Measurements from ENCODE around the gene MAGI1.
A peak's percentile ranks its signal among the peaks of the same experiment; 100 is the strongest.

Gene MAGI1

DNA sequence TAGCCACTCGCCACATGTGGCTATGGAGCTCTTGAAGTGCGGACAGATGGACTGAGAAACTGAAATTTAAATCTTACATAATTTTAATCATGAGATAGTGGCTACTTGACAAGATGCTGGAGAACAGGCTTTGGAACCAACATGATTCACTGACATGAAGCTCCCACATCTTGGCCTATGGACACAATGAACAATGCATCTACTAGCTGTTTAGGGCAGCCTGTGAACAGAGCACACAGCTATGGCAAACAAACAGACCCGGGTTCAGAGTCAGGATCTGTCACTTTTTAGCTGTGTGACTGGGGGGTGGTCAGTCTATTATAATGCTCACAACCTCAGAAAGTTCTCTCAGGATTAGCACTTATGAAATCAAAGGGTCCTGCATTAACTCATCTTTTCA, 616.6 kb downstream of the MAGI1 start:
- no peak for FAIRE-seq

DNA sequence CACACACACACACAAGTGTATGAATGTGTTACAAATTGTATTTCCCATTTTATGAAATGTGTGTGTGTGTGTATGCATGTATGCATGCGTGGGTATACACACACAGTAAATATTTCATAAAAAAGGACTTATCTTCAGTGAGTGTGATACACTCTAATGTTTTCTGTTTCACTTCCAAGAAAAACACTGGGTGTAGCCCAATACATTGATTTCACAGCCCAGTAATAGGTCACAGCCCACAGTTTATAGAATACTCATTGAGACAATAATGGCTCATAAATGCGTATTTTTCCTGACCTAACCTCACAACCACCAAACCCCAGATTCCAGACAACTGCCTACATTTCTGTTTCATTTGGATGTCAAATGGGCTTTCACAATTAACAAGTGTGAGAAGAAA, 619.5 kb downstream of the MAGI1 start:
- FAIRE-seq (no peak), DNase-seq (ENCODE audit: insufficient read length, low spot score) (no peak)
- TF ChIP-seq, protein P1, sequence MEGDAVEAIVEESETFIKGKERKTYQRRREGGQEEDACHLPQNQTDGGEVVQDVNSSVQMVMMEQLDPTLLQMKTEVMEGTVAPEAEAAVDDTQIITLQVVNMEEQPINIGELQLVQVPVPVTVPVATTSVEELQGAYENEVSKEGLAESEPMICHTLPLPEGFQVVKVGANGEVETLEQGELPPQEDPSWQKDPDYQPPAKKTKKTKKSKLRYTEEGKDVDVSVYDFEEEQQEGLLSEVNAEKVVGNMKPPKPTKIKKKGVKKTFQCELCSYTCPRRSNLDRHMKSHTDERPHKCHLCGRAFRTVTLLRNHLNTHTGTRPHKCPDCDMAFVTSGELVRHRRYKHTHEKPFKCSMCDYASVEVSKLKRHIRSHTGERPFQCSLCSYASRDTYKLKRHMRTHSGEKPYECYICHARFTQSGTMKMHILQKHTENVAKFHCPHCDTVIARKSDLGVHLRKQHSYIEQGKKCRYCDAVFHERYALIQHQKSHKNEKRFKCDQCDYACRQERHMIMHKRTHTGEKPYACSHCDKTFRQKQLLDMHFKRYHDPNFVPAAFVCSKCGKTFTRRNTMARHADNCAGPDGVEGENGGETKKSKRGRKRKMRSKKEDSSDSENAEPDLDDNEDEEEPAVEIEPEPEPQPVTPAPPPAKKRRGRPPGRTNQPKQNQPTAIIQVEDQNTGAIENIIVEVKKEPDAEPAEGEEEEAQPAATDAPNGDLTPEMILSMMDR (IDR thresholded peaks at IDR 0.05; ENCODE audit: insufficient read depth, missing control alignments): no peak

More for the DNA sequence above, 616.6 kb downstream of the MAGI1 start:
- no peak for DNase-seq (ENCODE audit: insufficient read length, low spot score)
- TF ChIP-seq, protein P1 (IDR thresholded peaks at IDR 0.05; ENCODE audit: insufficient read depth, missing control alignments): no peak

DNA sequence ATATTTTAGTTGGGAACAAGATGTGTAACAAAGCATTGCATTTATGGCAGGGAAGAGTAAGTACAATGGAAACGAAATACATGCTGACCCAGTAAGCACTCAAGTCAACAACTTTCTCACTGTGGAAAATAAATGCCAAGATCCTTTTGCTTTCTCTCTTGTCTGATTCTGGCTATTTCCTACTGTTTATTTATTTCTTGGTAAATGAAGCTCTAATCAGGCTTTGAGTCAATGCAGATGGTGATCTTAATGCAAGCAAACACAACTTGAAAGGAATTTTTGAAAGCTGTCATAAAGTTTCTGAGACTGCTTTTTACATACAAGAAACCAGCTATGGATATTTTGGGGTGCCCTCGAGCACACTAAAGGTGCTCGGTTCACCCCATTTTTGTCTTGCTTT, 624.8 kb downstream of the MAGI1 start:
- no peak for DNase-seq (ENCODE audit: insufficient read length, low spot score)
- no peak for FAIRE-seq
- TF ChIP-seq, protein P1 (IDR thresholded peaks at IDR 0.05; ENCODE audit: insufficient read depth, missing control alignments): no peak

DNA sequence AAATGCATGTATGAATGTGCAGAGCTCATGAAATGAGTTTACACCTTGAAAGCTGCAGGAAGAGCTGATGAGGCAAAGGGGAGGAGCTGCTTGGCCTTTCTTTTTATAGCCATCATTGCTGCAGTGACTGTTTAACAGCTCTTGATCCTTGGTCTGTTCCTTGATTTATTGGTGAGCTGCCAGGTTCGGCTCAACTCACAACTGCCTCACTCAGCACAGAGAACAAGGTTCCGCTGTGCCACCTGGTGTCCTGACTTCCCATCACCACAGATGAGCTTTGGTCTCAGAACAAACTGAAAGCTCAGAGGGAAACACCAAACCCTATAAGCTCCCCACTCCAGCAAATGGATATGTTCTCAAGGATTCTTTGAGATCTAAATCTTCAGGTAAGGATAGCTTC, 626.1 kb downstream of the MAGI1 start:
- no peak for FAIRE-seq
- no peak for DNase-seq (ENCODE audit: insufficient read length, low spot score)
- TF ChIP-seq, protein P1 (IDR thresholded peaks at IDR 0.05; ENCODE audit: insufficient read depth, missing control alignments): peak; percentile 16

DNA sequence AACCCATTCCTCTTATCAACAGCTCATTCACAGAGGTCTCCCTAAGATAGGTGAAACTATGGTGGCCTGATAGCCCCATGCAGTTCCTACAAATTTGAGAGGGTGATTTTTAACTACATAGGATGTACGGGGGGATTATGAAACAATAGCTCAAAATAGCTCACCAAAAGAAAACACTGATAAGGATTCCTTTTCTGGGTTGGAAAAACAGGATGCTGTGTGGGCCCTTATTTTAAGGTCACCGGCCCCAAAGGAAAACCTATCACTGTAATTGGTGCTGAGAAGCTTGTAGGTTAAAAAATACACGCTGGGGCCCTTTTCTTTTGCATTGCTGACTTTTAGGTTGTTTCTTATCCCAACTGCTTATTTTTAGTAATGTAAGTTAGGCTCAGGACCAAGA, 627.4 kb downstream of the MAGI1 start:
- TF ChIP-seq, protein P1 (IDR thresholded peaks at IDR 0.05; ENCODE audit: insufficient read depth, missing control alignments): no peak
- DNase-seq (ENCODE audit: insufficient read length, low spot score): no peak
- FAIRE-seq: no peak

DNA sequence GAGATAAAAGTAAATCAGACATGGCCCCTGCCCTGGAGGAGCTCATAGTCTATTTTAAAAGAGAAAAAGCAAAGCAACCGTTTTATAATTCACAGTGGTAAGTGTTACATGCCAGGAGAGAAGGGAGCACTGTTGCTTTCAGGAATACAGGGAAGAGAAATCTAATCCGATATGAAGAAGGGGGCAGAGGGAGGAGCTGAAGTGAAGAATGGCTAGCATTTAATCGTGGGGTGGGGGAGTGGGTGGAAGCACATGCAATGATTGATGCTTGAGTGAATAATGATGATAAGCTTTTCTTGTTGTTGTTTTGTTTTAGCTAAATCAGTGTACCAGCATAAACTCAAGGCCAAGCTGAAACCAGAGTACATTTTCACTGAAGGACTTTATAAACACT, 629.5 kb downstream of the MAGI1 start:
- FAIRE-seq: no peak
- TF ChIP-seq, protein P1 (IDR thresholded peaks at IDR 0.05; ENCODE audit: insufficient read depth, missing control alignments): no peak
- DNase-seq (ENCODE audit: insufficient read length, low spot score): no peak

DNA sequence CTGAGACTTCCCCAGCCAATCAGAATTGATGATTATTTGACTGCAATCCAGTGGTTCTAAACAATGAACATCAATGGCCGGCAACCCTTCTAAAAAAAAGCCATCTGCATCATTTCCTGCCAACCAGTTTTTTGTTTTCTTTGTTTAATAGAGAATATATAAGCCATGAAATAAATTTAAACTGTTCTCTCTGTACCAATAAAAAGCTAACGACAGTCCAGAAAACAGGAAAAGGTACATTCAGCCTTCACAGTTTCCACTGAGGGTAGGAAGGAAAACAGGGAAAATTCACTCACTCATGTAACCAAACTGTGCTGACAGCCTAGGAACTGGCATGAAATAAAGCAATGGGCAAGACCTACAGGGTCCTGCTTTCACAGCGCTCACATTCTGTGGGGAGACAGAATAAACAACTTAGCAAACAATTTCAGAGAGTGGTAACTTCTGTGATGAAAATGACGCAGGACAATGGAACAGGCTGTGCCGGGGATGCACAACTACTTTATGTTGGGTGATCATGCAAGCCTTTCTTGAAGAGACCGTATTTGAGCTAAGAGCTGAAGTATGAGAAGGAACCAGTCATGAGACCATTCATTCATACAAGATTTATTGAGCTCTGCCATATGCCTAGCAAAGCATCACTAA, 630.1 kb downstream of the MAGI1 start:
- FAIRE-seq: no peak
- DNase-seq (ENCODE audit: insufficient read length, low spot score): no peak
- TF ChIP-seq, protein P1 (IDR thresholded peaks at IDR 0.05; ENCODE audit: insufficient read depth, missing control alignments): no peak

Data from D721Med (cell line).